CD1c-positive myeloid dendritic cell (primary cell): ENCODE results near the gene SRGAP2.
"Not testable (repeated sequence)": the region's sequence is repeated elsewhere in the genome, so short reads cannot be mapped to it uniquely, and the experiment has no call there.

Experiments
- DNase-seq: peaks from one replicate; pipeline ENCODE4 v3.0.0-alpha.2; 2016; ENCODE audit errors: extremely low spot score

The SRGAP2 gene

DNA sequence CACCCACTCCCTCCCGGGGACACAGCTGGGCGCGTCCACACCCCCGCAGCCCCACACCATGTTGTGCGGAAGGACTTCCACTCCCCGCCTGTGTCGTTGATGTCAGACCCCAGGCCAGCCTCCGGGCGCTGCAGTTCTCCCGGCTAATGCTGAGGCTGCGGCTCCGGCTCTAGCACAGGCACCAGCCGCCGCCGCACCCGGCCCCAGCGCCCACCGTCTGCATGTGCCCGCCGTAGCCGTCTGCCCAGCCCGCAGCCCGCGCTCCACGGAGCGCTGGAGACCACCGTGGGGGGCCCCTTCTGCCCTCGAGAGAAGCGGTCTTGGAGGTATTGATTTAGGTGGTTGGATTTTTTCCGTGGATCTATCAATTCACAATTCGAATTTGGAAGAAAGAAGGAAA lies 2.2 kb downstream of the SRGAP2 start:
- not testable (repeated sequence) for DNase-seq

DNA sequence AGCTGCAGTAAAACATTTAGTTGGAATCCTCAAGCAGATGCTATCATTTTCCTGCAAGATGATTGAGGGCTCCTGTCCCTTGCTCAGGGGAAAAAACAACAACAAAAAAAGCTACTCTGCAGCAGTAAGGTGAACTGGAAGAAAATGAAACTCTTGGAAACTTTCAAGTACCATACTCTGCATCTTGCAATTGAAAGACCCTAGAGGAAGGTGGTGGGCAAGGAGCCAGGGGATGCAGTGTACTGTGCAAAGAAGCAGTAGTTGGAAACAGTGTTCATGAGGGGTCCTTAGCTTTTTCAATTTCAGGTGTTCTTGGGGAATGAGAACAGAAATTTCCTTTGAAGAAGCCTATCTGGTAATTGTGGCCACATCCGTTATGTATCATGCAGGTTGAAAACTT lies 7.5 kb downstream of the SRGAP2 start:
- DNase-seq, result not testable (repeated sequence)

DNA sequence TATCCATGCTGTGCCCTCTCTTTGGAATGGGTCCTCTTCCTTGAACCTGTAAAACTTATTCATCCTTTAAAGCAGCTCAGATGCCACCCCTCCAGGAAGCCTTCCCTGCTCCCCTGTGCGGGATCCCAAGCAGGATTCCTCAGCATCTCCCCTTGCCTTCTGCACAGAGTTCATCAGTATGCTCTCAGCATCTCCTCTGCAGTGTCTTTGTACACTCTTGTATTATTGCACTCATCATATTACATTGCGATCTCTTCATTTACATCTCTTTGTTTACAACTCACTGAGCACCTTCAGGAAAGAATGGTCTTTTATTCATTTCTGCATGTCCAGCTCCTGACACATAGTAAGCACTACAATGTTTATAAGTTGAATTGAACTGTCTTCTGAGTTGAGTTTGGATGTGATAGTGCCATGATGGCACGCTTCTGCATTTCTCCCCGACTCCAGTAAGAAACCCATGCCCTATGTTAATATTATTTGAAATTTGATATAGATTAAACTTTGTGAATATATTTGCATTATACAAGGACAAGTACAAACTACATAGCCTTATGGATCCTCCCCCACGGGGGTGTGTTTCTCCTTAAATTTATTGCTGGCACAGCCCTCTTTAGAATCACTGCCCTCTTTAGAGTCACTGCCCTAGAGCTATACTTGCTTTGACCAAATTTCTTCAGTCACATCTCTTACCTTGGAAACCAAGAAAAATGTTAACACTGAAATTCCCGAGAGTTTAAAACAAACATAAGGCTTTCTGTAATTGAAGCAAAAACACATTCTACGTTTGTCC lies 12.5 kb downstream of the SRGAP2 start:
- DNase-seq, result peak; percentile 1

DNA sequence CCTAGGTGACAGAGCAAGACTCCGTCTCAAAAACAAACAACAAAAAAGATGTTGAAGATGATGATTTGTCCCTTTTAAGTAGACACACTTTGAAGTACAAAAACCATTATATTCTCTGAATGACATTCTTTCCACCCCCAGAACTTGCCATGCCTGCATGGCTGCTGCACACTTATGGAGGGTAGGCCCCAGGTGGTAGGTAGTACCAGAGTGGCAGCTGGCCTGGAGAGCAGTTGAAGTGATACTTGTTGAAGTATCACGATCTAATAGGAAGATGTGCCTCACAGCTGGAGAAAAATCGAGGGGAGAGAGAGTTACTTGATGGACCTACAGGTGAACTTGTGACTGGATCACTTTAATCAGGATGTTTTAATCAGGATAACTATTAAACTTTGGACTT lies 14.9 kb downstream of the SRGAP2 start:
- not testable (repeated sequence) for DNase-seq

DNA sequence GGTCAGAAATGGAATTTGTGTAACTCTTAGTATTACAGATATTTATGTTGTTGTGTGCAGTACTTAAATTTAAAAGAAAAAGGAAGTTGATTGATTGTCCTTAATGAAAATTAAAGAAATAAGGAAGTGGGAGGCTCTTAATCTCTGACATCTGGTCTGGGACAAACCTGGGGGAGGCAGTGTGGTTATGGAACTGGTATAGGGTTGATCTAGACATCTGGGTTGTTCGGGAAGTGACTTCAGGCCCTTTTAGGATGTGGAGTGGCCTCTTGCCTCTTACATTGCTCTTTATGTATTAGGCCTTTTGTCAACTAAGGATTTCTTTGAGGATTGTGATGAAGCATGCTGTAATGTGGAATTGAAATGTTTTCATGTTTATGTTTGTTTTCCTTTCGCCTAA lies 15.4 kb downstream of the SRGAP2 start:
- DNase-seq, result not testable (repeated sequence)

DNA sequence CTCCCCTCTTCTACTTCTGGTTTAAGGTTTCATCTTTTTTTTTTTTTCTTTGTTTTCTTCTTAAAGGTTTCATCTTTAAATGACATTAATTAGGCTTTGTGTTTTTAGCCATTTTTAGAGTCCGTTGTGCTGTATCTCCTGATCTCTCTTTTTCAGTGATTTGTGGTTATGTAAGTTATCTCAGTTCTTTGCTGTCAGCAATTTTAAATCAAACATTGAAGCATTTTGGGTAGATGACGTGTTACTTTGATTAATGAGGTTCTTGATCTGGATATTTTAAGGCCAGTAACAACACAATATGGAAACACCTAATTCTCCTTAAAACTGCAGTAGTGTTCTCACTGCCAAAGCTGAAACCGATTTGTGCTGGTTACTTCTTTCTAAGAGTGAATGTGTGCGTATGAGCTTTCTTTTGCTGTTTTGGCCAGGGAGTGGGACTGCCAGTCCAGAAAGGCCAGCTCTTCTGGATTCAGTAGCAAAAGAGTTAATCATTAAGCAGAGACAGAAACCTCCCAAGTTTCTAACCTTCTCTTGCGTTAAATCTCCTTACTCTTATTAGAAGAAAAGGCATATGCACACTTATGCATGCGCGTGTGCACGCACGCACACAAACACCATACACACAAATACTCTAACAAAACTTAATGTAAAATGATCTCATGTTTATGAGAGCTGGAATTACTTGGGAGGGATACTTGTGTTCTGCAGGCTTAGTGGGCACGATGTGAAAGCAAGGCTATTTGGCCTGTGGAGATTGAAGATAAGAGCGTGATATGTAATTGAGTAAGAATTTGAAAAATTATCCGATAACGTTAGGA lies 16.4 kb downstream of the SRGAP2 start:
- DNase-seq, result not testable (repeated sequence)

DNA sequence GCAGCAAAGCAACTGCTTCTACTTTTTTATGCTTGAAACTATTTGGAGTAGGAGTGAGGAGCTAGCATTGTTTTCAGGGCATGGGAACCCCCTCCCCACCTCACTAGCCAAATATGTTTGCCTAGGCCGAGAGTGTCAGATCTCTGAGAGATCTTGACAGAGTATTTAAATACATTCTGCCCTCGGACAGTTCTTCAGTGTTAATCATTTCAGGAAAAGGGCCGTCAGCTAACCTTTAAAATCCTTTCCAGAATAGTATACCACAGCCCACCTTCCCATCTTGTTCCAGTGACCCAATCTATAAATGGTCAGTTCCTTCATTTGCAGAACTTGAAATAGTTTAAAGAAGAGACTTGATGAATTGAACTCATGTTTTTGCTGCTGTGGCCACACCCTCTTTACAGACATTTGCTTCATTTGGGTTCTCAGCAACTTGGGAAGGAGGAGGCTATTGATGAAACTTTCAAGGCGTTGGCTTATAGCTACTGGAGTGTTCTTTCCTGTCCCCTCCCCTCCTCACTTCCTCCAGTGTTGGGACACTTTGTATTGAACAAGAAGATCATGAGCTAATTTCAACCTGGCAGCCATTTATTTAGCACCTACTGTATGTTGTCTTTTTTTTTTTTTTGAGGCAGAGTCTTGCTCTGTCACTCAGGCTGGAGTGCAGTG lies 17.1 kb downstream of the SRGAP2 start:
- peak; percentile 42 for DNase-seq

DNA sequence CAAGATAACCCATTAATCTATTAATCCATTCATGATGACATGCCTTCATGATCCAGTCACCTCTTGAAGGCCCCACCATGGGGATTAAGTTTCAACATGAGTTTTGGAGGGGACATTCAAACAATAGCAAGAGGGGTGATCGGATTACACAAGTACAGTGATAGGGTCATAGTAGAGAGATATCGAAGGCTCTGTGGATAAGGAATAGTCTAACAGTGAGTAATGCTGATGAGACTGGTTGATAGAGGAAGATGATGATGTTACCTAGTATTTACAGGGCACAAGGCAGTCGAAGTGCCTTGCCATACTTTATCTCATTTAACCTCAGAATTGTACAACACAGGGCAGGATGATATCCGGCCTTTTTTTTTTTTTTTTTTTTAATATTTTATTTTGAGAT lies 18.2 kb downstream of the SRGAP2 start:
- DNase-seq, result not testable (repeated sequence)

DNA sequence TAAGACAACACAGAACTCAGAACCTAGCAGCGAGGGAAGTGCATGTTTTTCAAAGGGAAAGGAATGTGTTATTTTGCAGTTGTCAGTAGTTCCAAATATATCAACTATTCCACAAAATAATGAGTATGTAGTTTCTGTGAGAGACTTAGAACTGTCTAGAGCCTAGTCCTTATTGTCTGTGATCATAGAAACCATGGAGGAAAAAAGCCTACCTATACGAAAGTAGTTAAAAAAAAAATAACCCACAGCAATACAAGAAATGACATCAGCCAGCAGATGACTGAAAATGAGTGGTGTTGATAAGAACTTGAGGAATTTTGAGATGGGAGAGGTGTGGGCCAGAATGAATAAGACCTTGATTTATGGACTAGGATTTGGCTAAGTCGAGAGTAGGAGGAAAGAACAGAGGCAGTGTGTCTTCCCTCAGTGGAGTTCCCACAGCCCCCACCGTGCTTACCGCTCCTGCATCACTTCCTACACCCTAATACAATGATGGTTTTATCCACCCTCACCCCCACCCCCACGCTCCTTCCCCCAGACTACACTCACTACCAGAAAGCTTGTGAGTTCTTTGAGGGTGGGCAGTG lies 20.9 kb downstream of the SRGAP2 start:
- not testable (repeated sequence) for DNase-seq

DNA sequence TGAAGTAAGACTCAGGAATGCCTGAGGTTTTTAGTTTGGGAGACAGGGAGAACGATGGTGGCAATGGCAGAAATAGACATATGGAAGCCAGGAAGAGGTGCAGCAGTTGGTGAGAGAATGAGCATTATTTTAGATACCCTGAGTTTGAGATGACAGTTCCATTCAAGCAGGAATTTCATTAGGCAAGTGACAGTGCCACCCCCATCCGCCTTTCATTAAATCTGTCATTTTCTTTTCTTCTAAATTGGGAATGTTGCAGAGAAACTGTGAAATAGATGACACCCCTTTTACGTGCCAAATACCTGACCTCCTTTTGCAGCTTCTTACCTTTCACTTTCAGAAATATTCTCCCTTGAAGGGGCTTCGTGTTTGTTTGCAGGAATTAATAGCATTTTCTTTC lies 22.0 kb downstream of the SRGAP2 start:
- DNase-seq, result not testable (repeated sequence)

DNA sequence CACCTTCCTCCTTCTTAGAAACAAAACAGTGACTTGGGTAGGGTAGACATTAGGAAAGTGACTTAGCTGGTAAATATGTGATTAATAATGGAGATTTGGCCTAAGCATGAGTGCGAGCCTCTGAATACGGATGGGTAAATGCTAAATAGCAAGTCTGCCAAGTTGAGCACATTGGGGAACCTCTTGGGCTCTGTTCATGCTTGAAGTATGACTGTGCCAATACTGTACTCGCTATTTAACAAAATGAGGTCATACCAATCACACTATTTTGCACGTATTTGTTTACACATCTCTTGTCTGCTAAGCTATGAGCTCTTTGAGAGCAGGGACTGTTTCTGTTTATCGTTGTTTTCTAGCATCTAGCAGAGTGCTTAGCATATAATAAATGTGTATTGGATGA lies 23.5 kb downstream of the SRGAP2 start:
- not testable (repeated sequence) for DNase-seq

DNA sequence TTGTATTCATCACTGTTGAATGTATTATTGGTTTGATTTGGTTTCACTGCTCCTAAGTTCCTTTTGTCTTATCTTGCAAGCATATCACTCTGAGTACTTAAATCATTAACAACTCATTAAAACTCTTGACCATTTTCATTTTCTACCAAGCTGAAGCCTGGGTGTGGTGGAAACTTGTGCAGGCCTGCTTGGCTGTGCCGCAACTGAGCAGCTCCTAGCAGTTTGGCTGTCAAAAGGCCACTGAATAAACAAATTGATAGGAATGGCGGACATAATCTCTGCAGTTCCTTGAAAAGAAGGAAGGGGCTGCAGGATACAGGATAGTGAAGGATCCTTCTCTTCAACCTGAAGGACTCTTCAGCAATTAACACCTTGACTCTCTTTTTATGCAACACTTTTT lies 25.9 kb downstream of the SRGAP2 start:
- DNase-seq, result not testable (repeated sequence)

DNA sequence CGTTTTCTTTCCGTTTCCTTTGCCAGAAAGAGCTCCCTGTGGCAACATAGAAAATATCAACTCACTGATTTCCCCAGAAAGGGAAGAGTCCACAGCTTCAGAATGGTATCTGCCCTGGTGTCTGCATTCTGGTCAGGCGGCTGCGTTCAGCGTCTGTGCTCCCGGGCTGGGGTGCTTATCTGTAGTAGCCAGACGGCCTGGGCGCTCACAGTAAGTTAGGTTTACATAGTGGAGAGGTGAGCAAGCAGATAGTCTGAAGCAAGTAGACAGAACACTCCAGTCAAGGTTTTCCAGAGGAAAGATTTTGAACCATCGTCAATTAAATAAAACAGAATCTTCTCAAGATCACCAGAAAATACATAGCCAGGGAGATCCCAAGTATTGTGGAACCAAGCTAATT lies 28.6 kb downstream of the SRGAP2 start:
- not testable (repeated sequence) for DNase-seq

DNA sequence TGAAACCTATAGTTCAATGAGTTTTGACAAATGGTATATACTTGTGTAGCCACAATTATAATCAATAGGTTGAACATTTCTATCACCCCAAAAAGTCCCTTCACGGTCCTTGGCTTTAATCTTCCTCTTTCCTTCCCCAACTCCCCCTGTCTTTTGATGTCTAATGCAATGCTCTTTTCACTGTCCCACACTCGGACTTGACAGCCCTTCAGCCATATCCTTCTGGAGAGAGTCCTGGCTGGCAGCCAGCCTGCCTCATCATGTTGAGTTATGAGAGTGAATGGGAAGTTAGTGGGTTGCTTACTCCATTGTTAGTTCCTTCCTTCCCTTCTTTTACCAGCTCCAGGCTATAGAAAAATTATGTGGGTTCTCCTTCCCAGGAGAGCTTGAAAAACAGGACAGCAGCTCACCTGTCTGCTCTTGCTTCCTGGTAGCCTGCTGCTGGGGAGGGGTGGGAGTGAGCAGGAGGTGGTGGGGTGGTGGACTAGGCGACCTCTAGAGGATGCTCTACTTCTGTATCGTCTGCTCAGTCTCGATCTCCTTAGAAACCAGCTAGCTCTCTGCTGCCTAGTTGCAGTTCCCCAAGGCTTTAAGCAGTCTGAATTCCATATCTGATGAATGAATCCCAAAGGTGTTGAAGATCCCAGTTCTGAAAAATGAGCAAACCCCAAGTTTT lies 29.8 kb downstream of the SRGAP2 start:
- not testable (repeated sequence) for DNase-seq

DNA sequence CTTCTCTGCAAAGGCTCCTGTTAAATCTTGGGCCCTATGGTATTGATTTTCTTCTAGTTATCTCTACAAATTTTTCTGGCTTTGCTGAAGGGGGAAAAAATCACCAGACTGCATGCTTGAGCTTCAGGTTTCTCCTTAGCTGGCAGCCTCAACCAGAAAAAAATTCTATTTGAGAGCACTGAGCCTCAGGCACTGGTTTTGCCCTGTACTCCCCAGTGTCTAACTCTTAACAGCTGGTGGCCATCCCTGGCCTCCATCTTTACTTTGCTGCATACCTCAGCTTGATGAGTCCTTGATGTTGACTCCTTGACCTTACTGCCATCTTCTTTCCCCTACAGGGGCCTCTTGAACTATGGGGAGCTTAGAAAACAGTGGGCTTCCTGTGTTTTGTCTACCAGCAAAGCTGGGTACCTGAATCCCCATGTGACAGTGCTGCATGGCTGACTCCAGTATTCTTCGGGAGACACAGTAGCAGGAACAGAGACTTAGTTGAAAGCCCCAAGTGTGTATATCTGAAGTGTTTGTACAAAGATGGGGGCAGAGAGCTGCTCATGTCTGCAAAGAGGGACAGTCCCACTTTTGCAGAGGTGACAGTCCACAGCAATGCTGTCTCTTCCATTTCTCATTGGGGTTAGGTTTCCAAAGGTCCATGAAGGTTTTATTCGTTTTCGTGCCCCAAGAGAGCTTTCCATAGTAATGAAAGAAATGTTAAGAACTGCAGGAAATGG lies 31.0 kb downstream of the SRGAP2 start:
- not testable (repeated sequence) for DNase-seq

DNA sequence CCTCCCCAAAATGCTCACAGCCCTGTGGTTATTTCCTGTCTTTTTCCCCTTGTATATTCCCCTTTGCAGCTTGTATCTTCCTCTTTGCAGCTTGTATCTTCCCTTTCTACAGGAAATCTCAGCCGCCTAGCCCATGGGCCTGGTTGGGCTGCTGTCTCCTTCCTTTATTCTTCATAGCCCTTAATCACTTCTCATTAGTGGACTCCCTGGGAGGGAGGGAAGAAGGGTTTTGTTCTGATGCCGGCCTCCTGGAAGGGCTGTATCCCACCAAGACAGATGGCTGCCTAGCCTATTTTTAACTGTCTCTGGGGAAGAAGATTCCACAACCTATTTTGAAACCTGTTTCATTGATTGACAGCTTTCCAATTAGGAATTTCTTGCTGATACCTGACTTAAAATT lies 31.8 kb downstream of the SRGAP2 start:
- DNase-seq, result not testable (repeated sequence)

DNA sequence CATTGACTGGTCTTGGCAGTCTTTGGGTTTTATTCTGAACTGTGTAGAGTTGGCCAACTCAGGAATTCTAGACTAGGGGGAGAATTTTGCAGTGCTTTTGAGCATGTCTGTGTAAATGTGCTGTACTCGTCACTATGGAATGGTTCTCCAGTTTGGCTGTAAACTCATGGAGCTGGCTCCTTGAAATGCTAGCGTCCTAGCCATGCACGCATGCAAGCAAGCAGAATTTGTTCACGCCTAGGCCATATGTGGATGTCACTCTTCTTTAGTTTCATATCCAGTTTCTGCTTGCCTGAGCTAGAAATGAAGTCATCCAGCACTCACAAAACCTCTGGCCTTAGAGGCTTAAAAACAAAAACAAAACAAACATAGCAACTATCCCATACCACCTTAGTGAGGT lies 36.9 kb downstream of the SRGAP2 start:
- peak; percentile 58 for DNase-seq

DNA sequence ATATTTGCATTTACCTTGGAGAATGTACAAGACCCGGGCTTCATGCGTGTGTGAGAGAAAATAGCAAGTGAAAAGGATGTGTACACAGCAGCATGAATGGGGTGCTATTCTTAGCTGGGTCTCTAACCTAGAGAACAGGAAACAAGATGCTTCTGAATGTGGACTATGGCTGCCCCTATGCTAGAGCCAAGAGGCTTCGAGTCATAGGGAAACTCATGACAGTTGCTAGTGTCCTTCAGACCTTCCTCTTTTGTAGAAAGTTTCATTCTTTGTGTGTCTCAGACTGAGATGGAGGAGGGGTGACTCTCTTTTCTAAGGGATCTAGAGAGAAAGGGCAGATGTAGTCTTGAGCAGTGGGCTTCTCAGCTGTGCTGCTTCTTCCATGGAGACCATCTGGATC lies 40.0 kb downstream of the SRGAP2 start:
- peak; percentile 75 for DNase-seq

DNA sequence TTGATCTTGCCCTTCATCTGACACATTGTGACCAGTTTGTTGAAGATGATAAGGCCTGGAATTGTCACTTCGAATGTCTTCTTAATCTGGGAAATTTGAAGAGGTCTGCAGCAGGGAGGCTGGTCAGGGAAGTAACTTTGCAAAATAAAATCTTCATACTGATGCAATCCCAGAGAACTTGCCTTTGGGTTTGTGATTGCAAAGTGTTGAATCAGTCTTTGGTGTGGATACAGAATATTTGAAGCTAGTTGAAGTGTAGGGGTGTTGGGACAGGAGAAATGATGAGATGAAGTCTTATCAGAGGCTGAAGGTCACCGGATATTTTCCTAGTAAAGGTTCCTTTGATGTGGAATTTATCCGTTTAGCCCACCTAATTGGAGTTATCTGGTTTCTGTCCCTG lies 42.1 kb downstream of the SRGAP2 start:
- not testable (repeated sequence) for DNase-seq

DNA sequence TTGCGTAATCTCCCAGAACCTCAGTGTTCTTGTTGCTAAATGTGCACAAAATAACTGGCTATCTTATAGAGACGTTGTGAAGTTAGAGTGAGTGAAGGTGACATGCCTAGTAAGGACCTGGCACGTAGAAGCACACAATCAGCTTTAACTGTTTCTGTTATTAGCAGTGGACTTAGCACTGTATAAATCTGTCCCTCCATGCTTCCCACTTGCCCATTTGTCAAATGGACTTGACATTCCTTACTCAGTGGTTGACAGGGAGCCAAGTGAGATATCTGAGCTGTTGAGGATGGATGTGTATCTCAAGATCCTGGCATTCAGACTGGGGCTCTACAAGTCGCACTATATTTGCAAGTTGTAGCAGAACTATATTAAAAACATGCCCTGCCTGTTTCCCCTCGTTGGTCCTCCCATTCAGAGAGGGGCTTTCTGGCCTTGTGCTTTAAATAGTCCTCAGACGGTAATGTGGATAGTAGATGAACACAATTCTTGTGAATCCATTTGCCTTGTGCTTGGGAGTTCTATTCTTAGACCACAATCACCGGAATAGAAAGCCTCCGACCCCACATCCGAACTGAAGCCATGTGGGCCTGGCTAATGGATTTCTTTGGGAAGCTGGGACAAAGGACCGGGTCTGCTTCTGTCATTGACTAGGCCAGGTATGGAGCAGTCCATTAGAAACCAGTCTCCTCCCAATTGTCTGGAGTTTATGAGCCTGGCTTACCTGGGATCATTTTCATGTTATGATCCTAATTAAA lies 43.0 kb downstream of the SRGAP2 start:
- not testable (repeated sequence) for DNase-seq
